Measurements from ENCODE around the gene OR7G3.

- TF ChIP-seq CTCF (IDR thresholded peaks at IDR 0.05) (no peak), POLR2AphosphoS5 (IDR thresholded peaks at IDR 0.05) (no peak), POLR2A (IDR thresholded peaks at IDR 0.05) (no peak), EP300 (IDR thresholded peaks at IDR 0.05; ENCODE audit: low read depth) (no peak)
Measured at GRCh38 chr19:9132422-9132821, 5.7 kb upstream of the OR7G3 start.

All from transverse colon (tissue), 4 donors.